Neural progenitor cell (in vitro differentiated cells): ENCODE data around the gene CAP2. TPM values are rescaled to one million over a fixed set of nuclear protein-coding genes. Genes with fewer than 3 reads are reported as not detected.

Source experiments
- DNase-seq: peaks from one replicate; pipeline ENCODE4 v3.0.0-alpha.2; 2016; ENCODE audit warnings: low spot score
- H2AFZ ChIP-seq: fragments of 200-600 bp; sonication (generic); replicated peaks from 2 replicates; pipeline ENCODE4 v1.6.1; 2016; ENCODE audit warnings: antibody characterized with exemption
- H3F3A ChIP-seq: fragments of 200-600 bp; sonication (generic); 2 replicates; pipeline ENCODE4 v1.6.1; 2016; ENCODE audit warnings: antibody characterized with exemption, low read depth
- H3K27ac ChIP-seq: fragments of 200-600 bp; sonication (generic); 2 replicates; pipeline ENCODE4 v1.5.1; 2016; ENCODE audit warnings: mild to moderate bottlenecking
- H3K27me3 ChIP-seq: fragments of 200-600 bp; sonication (generic); 2 replicates; pipeline ENCODE4 v1.6.1; 2016; ENCODE audit warnings: mild to moderate bottlenecking, moderate library complexity
- H3K36me3 ChIP-seq: fragments of 200-600 bp; sonication (generic); 2 replicates; pipeline ENCODE4 v1.5.1; 2016
- H3K4me1 ChIP-seq: fragments of 200-600 bp; sonication (generic); 2 replicates; pipeline ENCODE4 v1.6.1; 2016; ENCODE audit warnings: mixed run types
- H3K4me2 ChIP-seq: fragments of 200-600 bp; sonication (generic); 2 replicates; pipeline ENCODE4 v1.6.1; 2016
- H3K4me3 ChIP-seq: fragments of 200-600 bp; sonication (generic); 2 replicates; pipeline ENCODE4 v1.5.1; 2016
- H3K79me2 ChIP-seq: fragments of 200-600 bp; sonication (generic); 2 replicates; pipeline ENCODE4 v1.6.1; 2016; ENCODE audit warnings: low read depth
- H3K9ac ChIP-seq: fragments of 200-600 bp; sonication (generic); 2 replicates; pipeline ENCODE4 v1.6.1; 2016
- H3K9me3 ChIP-seq: fragments of 200-600 bp; sonication (generic); 2 replicates; pipeline ENCODE4 v1.5.1; 2016; ENCODE audit warnings: low read depth
- H4K20me1 ChIP-seq: fragments of 200-600 bp; sonication (generic); 2 replicates; pipeline ENCODE4 v1.6.1; 2016; ENCODE audit warnings: low read depth
- H3K27ac Mint-ChIP-seq: 3 replicates; pipeline ENCODE4 v1.8.0; 2021; ENCODE audit warnings: mixed read lengths
- H3K27me3 Mint-ChIP-seq: 2 replicates; pipeline ENCODE4 v1.8.0; 2022; ENCODE audit warnings: low read depth, mild to moderate bottlenecking, inconsistent platforms, moderate library complexity, mixed read lengths; ENCODE audit not compliant: insufficient read depth
- H3K36me3 Mint-ChIP-seq: 3 replicates; pipeline ENCODE4 v1.8.0; 2021; ENCODE audit warnings: mixed read lengths
- H3K4me1 Mint-ChIP-seq: 3 replicates; pipeline ENCODE4 v1.8.0; 2021; ENCODE audit warnings: mixed read lengths
- H3K4me3 Mint-ChIP-seq: 3 replicates; pipeline ENCODE4 v1.8.0; 2021; ENCODE audit warnings: mild to moderate bottlenecking, moderate library complexity, mixed read lengths
- H3K9me3 Mint-ChIP-seq: 3 replicates; pipeline ENCODE4 v1.8.0; 2020; ENCODE audit warnings: mixed read lengths
- CTCF ChIP-seq: fragments of 200-600 bp; sonication (generic); IDR thresholded peaks from 2 replicates; pipeline ENCODE4 v1.5.1; 2017; ENCODE audit warnings: antibody characterized with exemption, mild to moderate bottlenecking
- EZH2 ChIP-seq: fragments of 200-600 bp; sonication (generic); IDR thresholded peaks from 2 replicates; pipeline ENCODE4 v1.6.1; 2017; ENCODE audit warnings: antibody characterized with exemption, mild to moderate bottlenecking, moderate library complexity
- EZH2phosphoT487 ChIP-seq: fragments of 200-600 bp; sonication (generic); IDR thresholded peaks from 2 replicates; pipeline ENCODE4 v1.6.1; 2017; ENCODE audit warnings: antibody characterized with exemption
- total RNA-seq: library from RNA; depleted of rRNA; stranded (reverse); fragments of >200 nt; gene quantifications from 2 replicates; pipeline ENCODE4 v1.2.3, GENCODE V29; 2015; ENCODE audit warnings: low replicate concordance

CAP2 gene
- total RNA-seq, 1 donor from 2014 or later: 27.4 TPM

GRCh38 chr6:17589406-17590096 is 196.2 kb downstream of the CAP2 start:
- Mint-ChIP-seq H3K36me3 (no peaks in the 10 kb centered on the region), H3K9me3 (no peaks in the 10 kb centered on the region), H3K4me3 (no peak overlapping the region), H3K27ac (no peak overlapping the region), H3K27me3 (peaks cover 3% of the 10 kb centered on the region), H3K4me1 (no peaks in the 10 kb centered on the region)
- no peak overlapping the region for H3K4me2 ChIP-seq
- peak; percentile 11 for DNase-seq
- H3K4me1 ChIP-seq: no peaks in the 10 kb centered on the region
- H2AFZ ChIP-seq: no peak overlapping the region
- no peak overlapping the region for H3K9ac ChIP-seq
- TF ChIP-seq EZH2 (no peak), CTCF (no peak), EZH2phosphoT487 (no peak)
- no peaks in the 10 kb centered on the region for H3F3A ChIP-seq
- H4K20me1 ChIP-seq: no peaks in the 10 kb centered on the region
- H3K79me2 ChIP-seq: no peaks in the 10 kb centered on the region
- H3K36me3 ChIP-seq: no peaks in the 10 kb centered on the region
- no peak overlapping the region for H3K27ac ChIP-seq
- no peaks in the 10 kb centered on the region for H3K27me3 ChIP-seq
- no peak overlapping the region for H3K4me3 ChIP-seq
- H3K9me3 ChIP-seq: no peaks in the 10 kb centered on the region

- no peaks in the 10 kb centered on the region for H3K36me3 Mint-ChIP-seq
Observed at GRCh38 chr6:17591287-17591686, 197.9 kb downstream of the CAP2 start.

GRCh38 chr6:17593246-17593645 is 199.9 kb downstream of the CAP2 start:
- H3F3A ChIP-seq: no peaks in the 10 kb centered on the region
- Mint-ChIP-seq H3K27ac (no peak overlapping the region), H3K27me3 (peaks cover 2% of the 10 kb centered on the region), H3K4me1 (no peaks in the 10 kb centered on the region), H3K4me3 (no peak overlapping the region), H3K36me3 (no peaks in the 10 kb centered on the region), H3K9me3 (no peaks in the 10 kb centered on the region)
- no peaks in the 10 kb centered on the region for H3K27me3 ChIP-seq
- no peaks in the 10 kb centered on the region for H3K79me2 ChIP-seq
- H3K27ac ChIP-seq: no peak overlapping the region
- H3K9me3 ChIP-seq: no peaks in the 10 kb centered on the region
- H4K20me1 ChIP-seq: no peaks in the 10 kb centered on the region
- H3K36me3 ChIP-seq: no peaks in the 10 kb centered on the region
- H2AFZ ChIP-seq: no peak overlapping the region
- no peaks in the 10 kb centered on the region for H3K4me1 ChIP-seq
- H3K4me3 ChIP-seq: no peak overlapping the region
- H3K4me2 ChIP-seq: no peak overlapping the region
- TF ChIP-seq EZH2 (no peak), CTCF (no peak), EZH2phosphoT487 (no peak)
- H3K9ac ChIP-seq: no peak overlapping the region
- no peak for DNase-seq

More at GRCh38 chr6:17591287-17591686, 197.9 kb downstream of the CAP2 start:
- Histone ChIP-seq H3K27me3 (no peaks in the 10 kb centered on the region), H3K4me2 (no peak overlapping the region), H3K36me3 (no peaks in the 10 kb centered on the region), H3K9me3 (no peaks in the 10 kb centered on the region), H3K9ac (no peak overlapping the region), H4K20me1 (no peaks in the 10 kb centered on the region), H3F3A (no peaks in the 10 kb centered on the region), H3K4me1 (no peaks in the 10 kb centered on the region), H3K4me3 (no peak overlapping the region), H3K27ac (no peak overlapping the region), H3K79me2 (no peaks in the 10 kb centered on the region), H2AFZ (no peak overlapping the region)
- no peak overlapping the region for H3K27ac Mint-ChIP-seq
- no peak for DNase-seq
- peaks cover 2% of the 10 kb centered on the region for H3K27me3 Mint-ChIP-seq
- H3K4me3 Mint-ChIP-seq: no peak overlapping the region
- no peak for TF ChIP-seq EZH2
- TF ChIP-seq EZH2phosphoT487: no peak
- TF ChIP-seq CTCF: no peak
- no peaks in the 10 kb centered on the region for H3K4me1 Mint-ChIP-seq
- H3K9me3 Mint-ChIP-seq: no peaks in the 10 kb centered on the region
